GM23338 (cell line): ENCODE measurements around the gene VEGFA.

Experiments used
- CREB1 ChIP-seq: fragments of 250-450 bp; sonication (Bioruptor Pico); IDR thresholded peaks from 2 replicates; pipeline ENCODE4 v1.5.0; 2020; ENCODE audit warnings: low read depth, mild to moderate bottlenecking, moderate library complexity
- CTCF ChIP-seq, 2 experiments: fragments of 200-600 bp in 1 of 2; sonication (generic) in 1 of 2; conservative IDR thresholded peaks; 2 replicates each; pipeline versions ENCODE4 v1.5.1 to v1.6.1; 2016 to 2017; ENCODE audit warnings: antibody characterized with exemption in 2 of 2, low read depth in 2 of 2, mild to moderate bottlenecking in 2 of 2, moderate library complexity in 1 of 2
- EZH2 ChIP-seq: fragments of 200-600 bp; sonication (generic); IDR thresholded peaks from one replicate; pipeline ENCODE4 v1.8.0; 2017; ENCODE audit warnings: antibody characterized with exemption, mild to moderate bottlenecking, low read depth; ENCODE audit not compliant: unreplicated experiment
- EZH2phosphoT487 ChIP-seq: fragments of 200-600 bp; sonication (generic); IDR thresholded peaks from one replicate; pipeline ENCODE4 v1.8.1; 2018; ENCODE audit warnings: antibody characterized with exemption; ENCODE audit not compliant: unreplicated experiment
- JUNB ChIP-seq: IDR thresholded peaks from one replicate; pipeline ENCODE4 v1.6.1; 2016; ENCODE audit warnings: antibody characterized with exemption; ENCODE audit not compliant: unreplicated experiment
- NANOG ChIP-seq: IDR thresholded peaks from 2 replicates; pipeline ENCODE4 v1.6.1; 2016; ENCODE audit warnings: antibody characterized with exemption, borderline replicate concordance
- POLR2AphosphoS5 ChIP-seq: IDR thresholded peaks from 2 replicates; pipeline ENCODE4 v1.6.1; 2016; ENCODE audit warnings: antibody characterized with exemption, low read depth
- STAT1 ChIP-seq: IDR thresholded peaks from one replicate; pipeline ENCODE4 v1.6.1; 2016; ENCODE audit warnings: antibody characterized with exemption; ENCODE audit not compliant: unreplicated experiment
- ZNF331 ChIP-seq: fragments of 250-450 bp; sonication (Bioruptor Pico); IDR thresholded peaks from 2 replicates; pipeline ENCODE4 v1.5.0; 2020; ENCODE audit warnings: low read depth, mild to moderate bottlenecking, moderate library complexity
- TF ChIP-seq, protein P1 (sequence below): IDR thresholded peaks from one replicate; pipeline ENCODE4 v1.6.1; 2018; ENCODE audit warnings: antibody characterized with exemption; ENCODE audit not compliant: unreplicated experiment
- TF ChIP-seq, protein P2 (sequence below): fragments of 250-450 bp; sonication (Bioruptor Pico); IDR thresholded peaks from 2 replicates; pipeline ENCODE4 v1.5.0; 2020; ENCODE audit warnings: mild to moderate bottlenecking, moderate library complexity

GRCh38 chr6:43759136-43759906, 10.7 kb upstream of the VEGFA start:
- no peak for TF ChIP-seq EZH2
- TF ChIP-seq JUNB, result no peak
- TF ChIP-seq CTCF (conservative IDR thresholded peaks at IDR 0.05; ENCODE audit: low read depth in 2 of 2), result no peak
- no peak for TF ChIP-seq CREB1 (CRISPR knock-in tag)
- no peak for TF ChIP-seq POLR2AphosphoS5
- TF ChIP-seq ZNF331 (CRISPR knock-in tag), result no peak
- TF ChIP-seq, protein P1, sequence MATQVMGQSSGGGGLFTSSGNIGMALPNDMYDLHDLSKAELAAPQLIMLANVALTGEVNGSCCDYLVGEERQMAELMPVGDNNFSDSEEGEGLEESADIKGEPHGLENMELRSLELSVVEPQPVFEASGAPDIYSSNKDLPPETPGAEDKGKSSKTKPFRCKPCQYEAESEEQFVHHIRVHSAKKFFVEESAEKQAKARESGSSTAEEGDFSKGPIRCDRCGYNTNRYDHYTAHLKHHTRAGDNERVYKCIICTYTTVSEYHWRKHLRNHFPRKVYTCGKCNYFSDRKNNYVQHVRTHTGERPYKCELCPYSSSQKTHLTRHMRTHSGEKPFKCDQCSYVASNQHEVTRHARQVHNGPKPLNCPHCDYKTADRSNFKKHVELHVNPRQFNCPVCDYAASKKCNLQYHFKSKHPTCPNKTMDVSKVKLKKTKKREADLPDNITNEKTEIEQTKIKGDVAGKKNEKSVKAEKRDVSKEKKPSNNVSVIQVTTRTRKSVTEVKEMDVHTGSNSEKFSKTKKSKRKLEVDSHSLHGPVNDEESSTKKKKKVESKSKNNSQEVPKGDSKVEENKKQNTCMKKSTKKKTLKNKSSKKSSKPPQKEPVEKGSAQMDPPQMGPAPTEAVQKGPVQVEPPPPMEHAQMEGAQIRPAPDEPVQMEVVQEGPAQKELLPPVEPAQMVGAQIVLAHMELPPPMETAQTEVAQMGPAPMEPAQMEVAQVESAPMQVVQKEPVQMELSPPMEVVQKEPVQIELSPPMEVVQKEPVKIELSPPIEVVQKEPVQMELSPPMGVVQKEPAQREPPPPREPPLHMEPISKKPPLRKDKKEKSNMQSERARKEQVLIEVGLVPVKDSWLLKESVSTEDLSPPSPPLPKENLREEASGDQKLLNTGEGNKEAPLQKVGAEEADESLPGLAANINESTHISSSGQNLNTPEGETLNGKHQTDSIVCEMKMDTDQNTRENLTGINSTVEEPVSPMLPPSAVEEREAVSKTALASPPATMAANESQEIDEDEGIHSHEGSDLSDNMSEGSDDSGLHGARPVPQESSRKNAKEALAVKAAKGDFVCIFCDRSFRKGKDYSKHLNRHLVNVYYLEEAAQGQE, result no peak
- TF ChIP-seq EZH2phosphoT487, result no peak
- TF ChIP-seq STAT1, result no peak
- no peak for TF ChIP-seq NANOG
- TF ChIP-seq, protein P2, sequence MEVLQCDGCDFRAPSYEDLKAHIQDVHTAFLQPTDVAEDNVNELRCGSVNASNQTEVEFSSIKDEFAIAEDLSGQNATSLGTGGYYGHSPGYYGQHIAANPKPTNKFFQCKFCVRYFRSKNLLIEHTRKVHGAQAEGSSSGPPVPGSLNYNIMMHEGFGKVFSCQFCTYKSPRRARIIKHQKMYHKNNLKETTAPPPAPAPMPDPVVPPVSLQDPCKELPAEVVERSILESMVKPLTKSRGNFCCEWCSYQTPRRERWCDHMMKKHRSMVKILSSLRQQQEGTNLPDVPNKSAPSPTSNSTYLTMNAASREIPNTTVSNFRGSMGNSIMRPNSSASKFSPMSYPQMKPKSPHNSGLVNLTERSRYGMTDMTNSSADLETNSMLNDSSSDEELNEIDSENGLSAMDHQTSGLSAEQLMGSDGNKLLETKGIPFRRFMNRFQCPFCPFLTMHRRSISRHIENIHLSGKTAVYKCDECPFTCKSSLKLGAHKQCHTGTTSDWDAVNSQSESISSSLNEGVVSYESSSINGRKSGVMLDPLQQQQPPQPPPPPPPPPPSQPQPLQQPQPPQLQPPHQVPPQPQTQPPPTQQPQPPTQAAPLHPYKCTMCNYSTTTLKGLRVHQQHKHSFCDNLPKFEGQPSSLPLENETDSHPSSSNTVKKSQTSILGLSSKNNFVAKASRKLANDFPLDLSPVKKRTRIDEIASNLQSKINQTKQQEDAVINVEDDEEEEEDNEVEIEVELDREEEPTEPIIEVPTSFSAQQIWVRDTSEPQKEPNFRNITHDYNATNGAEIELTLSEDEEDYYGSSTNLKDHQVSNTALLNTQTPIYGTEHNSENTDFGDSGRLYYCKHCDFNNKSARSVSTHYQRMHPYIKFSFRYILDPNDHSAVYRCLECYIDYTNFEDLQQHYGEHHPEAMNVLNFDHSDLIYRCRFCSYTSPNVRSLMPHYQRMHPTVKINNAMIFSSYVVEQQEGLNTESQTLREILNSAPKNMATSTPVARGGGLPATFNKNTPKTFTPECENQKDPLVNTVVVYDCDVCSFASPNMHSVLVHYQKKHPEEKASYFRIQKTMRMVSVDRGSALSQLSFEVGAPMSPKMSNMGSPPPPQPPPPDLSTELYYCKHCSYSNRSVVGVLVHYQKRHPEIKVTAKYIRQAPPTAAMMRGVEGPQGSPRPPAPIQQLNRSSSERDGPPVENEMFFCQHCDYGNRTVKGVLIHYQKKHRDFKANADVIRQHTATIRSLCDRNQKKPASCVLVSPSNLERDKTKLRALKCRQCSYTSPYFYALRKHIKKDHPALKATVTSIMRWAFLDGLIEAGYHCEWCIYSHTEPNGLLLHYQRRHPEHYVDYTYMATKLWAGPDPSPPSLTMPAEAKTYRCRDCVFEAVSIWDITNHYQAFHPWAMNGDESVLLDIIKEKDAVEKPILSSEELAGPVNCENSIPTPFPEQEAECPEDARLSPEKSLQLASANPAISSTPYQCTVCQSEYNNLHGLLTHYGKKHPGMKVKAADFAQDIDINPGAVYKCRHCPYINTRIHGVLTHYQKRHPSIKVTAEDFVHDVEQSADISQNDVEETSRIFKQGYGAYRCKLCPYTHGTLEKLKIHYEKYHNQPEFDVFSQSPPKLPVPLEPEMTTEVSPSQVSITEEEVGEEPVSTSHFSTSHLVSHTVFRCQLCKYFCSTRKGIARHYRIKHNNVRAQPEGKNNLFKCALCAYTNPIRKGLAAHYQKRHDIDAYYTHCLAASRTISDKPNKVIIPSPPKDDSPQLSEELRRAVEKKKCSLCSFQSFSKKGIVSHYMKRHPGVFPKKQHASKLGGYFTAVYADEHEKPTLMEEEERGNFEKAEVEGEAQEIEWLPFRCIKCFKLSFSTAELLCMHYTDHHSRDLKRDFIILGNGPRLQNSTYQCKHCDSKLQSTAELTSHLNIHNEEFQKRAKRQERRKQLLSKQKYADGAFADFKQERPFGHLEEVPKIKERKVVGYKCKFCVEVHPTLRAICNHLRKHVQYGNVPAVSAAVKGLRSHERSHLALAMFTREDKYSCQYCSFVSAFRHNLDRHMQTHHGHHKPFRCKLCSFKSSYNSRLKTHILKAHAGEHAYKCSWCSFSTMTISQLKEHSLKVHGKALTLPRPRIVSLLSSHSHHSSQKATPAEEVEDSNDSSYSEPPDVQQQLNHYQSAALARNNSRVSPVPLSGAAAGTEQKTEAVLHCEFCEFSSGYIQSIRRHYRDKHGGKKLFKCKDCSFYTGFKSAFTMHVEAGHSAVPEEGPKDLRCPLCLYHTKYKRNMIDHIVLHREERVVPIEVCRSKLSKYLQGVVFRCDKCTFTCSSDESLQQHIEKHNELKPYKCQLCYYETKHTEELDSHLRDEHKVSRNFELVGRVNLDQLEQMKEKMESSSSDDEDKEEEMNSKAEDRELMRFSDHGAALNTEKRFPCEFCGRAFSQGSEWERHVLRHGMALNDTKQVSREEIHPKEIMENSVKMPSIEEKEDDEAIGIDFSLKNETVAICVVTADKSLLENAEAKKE (CRISPR knock-in tag), result no peak
